Hepatocyte (in vitro differentiated cells): Measurements from ENCODE around the gene PPM1H.

ENCODE experiments used
- EZH2phosphoT487 ChIP-seq: fragments of 200-600 bp; sonication (generic); IDR thresholded peaks from one replicate; pipeline ENCODE4 v1.6.1; 2018; ENCODE audit warnings: antibody characterized with exemption, mild to moderate bottlenecking, low read depth, moderate library complexity; ENCODE audit not compliant: unreplicated experiment, severe bottlenecking
- TF ChIP-seq, protein P1 (sequence below): fragments of 200-600 bp; sonication (generic); IDR thresholded peaks from 2 replicates; pipeline ENCODE4 v1.5.1; 2016; ENCODE audit warnings: antibody characterized with exemption, mild to moderate bottlenecking; ENCODE audit not compliant: poor library complexity

- TF ChIP-seq, protein P1, sequence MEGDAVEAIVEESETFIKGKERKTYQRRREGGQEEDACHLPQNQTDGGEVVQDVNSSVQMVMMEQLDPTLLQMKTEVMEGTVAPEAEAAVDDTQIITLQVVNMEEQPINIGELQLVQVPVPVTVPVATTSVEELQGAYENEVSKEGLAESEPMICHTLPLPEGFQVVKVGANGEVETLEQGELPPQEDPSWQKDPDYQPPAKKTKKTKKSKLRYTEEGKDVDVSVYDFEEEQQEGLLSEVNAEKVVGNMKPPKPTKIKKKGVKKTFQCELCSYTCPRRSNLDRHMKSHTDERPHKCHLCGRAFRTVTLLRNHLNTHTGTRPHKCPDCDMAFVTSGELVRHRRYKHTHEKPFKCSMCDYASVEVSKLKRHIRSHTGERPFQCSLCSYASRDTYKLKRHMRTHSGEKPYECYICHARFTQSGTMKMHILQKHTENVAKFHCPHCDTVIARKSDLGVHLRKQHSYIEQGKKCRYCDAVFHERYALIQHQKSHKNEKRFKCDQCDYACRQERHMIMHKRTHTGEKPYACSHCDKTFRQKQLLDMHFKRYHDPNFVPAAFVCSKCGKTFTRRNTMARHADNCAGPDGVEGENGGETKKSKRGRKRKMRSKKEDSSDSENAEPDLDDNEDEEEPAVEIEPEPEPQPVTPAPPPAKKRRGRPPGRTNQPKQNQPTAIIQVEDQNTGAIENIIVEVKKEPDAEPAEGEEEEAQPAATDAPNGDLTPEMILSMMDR = no peak
- TF ChIP-seq EZH2phosphoT487 = no peak
These were observed 177.9 kb downstream of the PPM1H start for GRCh38 chr12:62757048-62757447.
